ENCODE data around the gene RNF11.

RNF11 gene

DNA sequence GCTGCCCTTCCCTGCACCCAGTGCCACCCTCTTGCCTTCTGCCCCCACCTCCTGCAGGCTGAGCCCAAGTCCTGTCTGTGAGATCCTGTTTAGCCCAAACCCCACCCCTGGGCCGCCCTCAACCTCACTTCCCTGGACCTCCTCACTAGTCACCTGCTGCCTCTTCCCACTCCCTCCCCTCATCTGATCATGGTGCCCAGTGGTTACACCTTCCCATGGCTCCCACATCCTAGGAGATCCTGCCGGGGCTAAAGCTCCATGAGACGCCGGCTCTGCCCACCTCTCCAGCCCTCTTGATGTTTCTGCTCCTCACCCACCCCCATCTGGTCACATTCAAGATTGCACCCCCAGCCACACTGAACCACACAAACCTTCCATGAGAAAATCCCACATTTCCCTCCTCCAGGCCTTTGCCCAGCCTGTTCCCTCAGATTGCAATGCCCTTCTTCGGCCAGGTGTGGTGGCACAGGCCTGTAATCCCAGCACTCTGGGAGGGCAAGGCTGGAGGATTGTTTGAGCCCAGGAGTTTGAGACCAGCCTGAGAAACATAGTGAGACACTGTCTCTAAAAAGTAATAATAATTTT lies 77.3 kb downstream of the RNF11 start:
- no peak for DNase-seq

DNA sequence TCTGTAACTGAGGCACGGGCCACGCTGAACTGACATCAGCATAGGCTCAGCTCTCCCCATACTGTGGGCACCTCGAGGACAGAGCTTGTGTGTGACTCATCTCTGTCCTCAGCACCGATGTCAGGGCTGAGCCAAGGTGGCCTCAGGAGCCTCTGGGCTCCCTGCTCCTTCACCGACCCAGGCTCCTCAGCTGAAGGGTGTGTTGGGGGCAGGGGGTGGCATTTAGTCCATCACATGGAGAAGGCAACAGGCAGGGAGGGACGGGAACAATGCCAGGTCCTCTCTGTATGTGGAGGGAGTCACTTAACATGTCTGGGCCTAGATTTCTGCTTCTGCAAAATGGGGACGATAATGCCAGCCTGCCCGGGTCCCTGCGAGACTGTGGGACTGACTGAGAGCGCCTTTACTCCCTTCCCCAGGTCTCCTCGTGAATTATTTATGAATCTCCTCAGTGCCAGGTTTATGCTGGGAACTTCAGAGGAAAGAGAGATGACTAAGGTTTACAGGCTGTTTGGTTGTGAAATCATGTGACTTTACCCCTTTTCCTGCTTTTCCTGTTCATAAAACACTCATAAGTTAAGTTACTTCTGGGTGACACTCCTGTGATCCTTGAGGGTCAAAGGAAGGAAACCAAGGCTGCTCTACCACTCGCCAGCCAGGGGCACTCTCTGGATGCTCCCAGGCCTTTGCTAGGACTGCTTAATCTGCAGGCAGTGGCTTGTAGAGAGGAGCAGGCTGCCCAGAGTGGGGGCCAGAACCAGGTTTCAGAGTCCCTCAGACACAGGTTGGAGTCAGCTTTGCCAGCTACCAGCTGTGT lies 78.1 kb downstream of the RNF11 start:
- no peak for DNase-seq

DNA sequence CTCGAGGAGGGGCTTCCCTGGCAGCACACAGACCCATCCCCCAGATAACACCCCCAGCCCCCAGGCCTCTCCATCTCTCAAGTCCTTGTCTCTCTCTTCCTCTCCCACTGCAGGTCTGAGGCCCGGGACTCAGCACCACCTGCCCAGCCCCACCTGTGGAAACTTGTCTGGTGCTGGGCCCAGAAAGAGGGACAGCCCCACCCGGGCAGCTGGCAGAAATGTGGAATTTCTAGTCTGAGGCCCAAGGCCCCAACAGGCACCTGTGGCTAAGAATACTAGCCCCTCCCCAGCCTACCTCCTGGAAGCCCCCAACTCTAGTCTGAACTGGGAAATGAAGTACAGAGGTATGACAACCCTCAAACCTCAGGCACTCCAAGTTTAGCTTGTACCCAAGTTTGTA lies 78.9 kb downstream of the RNF11 start:
- DNase-seq = no peak

DNA sequence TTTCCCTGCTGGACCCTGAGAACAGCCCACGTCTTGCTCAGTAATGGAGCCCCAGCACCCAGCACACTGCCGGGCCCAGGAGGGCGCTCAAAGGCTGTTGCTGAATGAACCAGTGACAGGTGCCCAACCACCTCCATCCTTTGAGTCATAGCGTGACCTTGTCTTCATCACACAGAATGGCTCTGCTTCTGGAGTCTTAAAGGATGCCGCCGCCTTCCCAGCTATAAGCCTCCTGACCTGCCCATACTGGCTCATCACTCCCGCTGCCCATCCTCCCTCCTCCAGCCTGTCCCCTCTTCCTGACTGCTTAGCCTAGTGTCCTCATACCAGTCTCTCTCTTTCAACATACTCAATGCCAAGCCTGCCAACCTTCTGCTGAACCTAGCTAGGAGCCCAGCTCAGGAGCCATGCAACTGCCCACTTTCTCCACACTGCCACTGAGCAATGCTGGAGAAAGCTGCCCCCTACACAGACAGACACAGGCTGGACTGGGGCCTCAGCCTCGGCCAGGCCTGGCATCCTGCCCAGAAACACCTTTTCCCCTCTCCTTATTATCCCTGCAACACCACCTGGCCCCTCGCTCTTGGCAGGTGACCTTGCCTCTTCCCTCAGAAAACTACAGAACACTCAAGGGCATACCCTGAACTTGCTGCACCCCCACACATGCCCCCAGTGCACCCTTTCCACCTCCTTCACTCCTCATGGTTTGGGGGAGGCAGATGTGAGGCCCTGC lies 80.2 kb downstream of the RNF11 start:
- DNase-seq = no peak

DNA sequence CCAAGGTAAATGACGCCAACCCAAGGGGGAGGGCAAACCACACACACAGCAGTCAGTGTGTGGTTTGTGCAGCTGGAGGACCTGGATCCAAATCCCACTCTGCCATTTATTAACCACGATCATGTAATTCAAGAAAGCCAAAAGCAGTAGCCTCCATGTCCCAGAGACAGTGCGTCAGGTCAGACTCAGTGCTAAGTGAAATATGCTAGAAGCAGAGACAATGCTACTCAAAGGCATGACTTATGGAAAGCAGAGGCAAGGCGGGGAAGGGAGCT lies 80.7 kb downstream of the RNF11 start:
- DNase-seq = no peak

GRCh38 chr1:51317798-51318197 lies 81.7 kb downstream of the RNF11 start:
- DNase-seq = no peak

GRCh38 chr1:51320967-51321923 lies 85.2 kb downstream of the RNF11 start:
- DNase-seq = no peak

DNA sequence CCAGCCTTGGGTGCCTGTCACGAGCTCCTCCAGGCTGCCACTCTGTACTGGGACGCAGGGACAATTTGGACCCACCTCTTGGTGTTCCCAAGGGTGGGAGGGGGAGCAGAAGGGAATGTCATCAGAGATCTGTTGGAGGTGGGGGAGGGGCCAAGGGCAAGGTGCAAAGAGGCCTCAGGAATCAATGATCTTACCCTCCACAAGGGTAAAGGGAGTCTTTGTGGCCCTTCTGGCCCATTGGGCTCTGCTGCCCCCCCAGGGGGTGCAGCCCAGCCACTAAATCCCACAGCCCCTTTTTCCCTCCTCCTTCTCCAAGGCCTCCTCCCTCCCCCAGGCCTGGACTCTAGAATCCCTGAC lies 85.8 kb downstream of the RNF11 start:
- no peak for DNase-seq

DNA sequence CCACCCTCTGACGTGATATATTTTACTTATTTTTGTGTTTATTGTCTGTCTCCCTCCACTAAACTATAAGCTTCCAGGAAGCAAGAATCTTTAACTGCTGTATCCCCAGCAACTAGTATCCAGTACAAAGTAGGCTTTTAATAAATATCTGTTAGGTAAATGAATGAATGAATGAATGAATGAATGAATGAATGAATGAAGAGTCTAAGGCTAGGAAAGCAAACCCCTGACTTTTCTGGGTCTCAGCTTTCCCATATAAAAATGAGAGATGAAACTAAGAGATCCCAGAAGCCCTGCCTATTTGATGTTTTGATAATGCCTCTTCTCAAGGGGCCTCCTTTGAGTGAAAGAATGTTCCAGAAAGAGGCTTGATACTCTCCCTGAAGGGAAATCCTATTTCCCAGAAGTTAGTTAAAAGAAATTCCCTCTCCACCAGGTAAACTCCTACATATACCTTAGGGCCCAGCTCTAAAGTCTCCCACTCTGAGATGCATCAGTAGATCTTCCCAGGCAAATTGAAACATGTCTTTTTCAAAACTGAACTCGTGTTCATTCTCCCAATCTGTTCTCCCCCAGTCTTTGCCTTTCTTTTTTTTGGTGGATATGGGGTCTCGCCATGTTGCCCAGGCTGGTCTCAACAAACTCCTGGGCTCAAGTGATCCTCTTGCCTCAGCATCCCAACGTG lies 86.5 kb downstream of the RNF11 start:
- no peak for DNase-seq

Data from right kidney (tissue), 1 donor.